NCI-H128 (cell line): Measurements from ENCODE around the gene SLC6A7.
"Not testable (repeated sequence)": the region's sequence is repeated elsewhere in the genome, so short reads cannot be mapped to it uniquely, and the experiment has no call there.

Experiments used
- DNase-seq: peaks from one replicate; lab custom pipeline; 2025; ENCODE audit not compliant: unreplicated experiment; lab: John Stamatoyannopoulos, UW

SLC6A7 gene

GRCh38 chr5:150239099-150239793, 49.4 kb downstream of the SLC6A7 start:
- DNase-seq, result no peak

DNA sequence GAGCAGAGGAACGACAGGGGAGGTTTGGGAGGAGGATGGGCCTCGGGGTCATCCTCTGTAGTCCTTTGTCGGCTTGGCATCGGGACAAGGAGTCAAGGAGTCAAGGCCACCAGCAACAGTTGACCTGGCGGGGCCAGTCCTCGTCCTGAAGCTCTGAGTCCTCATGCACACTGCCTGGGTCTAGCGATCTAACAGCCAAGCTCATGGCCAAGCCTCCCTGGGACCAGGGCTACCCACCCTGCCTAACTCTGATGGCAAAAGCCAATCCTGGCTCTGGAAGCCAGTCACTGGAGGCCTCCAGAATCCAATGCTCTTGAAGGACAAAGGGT, 49.9 kb downstream of the SLC6A7 start:
- no peak for DNase-seq

- no peak for DNase-seq
These were observed 51.7 kb downstream of the SLC6A7 start for GRCh38 chr5:150241298-150242160.

DNA sequence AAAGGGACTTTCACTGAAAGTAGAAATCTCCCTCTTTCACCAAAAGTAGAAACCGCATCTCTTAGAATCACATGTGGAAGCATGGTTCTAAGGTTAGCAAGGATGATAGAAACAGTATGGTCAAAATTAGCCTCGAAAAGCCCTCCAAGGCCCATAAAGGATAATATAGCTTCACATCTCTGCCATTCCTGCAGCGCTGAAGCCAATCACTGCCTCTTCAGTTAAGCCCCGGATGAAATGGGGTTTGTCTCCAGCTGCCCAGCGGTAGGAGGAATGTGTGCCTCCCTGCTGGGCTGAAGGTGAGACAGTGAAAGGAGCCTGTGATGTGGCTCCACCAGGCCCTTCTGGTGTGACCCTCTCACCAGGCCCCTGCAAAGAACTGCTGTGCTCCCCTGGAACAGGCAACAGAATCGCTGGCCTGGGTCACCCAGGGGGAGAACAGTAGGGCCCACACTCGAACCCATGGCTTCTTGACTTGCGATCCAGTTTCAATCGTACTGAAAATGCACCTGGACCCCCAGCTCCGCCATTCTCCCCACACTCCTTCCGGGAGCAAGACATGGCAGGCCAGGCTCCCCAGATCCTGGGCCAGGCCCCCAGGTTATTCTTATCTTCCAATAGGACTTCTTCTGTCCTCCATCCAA, 52.5 kb downstream of the SLC6A7 start:
- DNase-seq, result no peak

- no peak for DNase-seq
These were observed 53.7 kb downstream of the SLC6A7 start for GRCh38 chr5:150243590-150243989.

GRCh38 chr5:150244209-150244608, 54.3 kb downstream of the SLC6A7 start:
- DNase-seq, result no peak

GRCh38 chr5:150245111-150245789, 55.4 kb downstream of the SLC6A7 start:
- no peak for DNase-seq

DNA sequence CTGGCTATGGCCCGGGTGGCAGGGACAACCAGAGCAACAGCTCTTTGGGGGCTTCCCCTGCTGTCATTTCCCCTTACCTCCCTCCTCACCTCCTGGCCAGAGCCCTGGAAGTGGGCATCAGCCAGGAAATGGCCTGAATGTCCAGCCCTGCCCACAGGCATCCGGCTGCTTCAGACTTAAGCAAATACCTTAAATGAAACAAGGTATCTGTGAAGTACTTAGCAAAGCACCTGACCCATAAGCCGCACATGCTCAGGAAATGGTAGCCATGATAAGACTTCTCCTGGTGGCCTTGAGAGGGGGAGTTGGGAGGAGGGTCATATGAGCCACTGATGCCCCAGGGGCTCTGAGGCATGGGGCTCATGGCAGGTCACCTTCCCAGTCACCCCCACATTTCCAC, 55.9 kb downstream of the SLC6A7 start:
- no peak for DNase-seq

DNA sequence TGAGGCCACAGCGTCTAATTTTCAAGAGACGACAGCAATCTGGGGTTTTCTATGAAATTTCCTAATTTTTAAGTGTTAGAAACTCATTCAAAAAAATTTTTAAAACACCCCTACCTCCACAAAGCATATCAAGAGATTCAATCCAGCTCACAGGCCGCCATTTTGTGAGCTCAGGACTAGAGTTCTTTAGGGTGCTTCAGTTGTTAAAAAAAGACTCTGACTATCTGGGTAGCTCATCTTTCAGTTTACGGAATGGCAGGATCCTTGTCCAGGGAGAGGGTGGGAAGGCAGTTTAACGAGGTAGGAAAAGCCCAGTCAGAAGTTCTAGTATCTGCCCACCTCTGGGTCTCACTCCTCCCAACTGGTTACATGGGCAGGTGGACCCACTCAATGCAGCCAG, 56.6 kb downstream of the SLC6A7 start:
- no peak for DNase-seq

DNA sequence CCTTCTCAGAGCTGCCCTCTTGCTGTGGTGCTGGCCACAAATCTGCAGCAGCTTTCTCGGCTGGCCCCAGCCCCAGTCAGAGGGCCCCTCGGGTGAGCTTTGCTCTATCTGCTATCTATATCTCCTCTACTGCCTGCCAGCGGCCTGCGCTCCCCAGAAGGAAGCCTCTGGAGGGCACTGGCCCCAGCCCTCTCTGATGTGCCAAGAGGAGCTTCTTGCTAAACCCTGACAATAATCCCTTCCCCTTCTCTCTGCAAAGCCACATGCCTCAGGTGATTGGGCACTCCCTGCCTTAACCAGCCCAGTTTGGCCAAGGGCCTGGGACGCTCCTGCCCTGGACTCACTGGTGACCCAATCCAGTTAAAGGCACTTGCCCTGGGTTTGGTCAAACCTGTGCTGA, 57.0 kb downstream of the SLC6A7 start:
- DNase-seq, result no peak

DNA sequence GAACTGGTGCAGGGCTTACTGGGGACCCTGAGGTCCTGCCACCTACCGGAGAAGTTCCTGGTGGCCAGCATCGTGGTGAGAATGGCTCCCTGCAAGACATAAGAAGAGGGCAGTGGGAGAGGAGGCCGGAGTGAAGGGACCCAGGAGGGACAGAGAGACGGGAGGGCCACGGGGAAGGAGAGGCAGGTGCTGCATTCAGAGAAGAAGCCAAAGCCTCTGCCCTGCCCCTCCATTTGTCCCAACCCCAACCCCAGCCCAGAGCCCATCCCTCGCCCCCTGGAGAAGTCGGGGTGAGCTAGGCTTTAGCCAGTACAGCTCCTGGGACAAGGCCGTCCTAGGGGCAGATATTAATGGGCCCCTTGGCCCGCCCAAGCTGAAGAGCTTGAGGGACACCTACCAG, 57.9 kb downstream of the SLC6A7 start:
- no peak for DNase-seq

- DNase-seq, result not testable (repeated sequence)
These were observed 58.6 kb downstream of the SLC6A7 start for GRCh38 chr5:150248493-150248892.

GRCh38 chr5:150248946-150249345, 59.1 kb downstream of the SLC6A7 start:
- DNase-seq, result no peak

- no peak for DNase-seq
These were observed 59.9 kb downstream of the SLC6A7 start for GRCh38 chr5:150249744-150250143.

DNA sequence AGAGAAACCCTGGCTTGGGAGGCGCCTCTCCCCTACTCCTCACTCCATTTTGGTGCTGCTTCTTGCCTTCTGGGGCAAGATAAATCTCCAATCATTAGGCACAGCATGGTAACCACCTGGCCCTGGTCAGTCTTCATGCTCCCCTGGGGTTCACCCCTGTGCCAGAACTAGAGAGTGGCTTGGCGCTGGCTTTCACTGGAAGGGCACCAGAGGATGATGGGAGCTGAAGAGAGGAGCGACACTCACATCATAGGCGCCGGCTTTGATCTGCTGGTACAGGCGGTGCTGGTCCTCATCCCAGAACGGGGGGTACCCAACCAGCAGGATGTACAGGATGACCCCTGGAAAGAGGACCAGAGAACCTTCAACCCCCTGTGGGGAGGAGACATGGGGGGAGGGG, 61.6 kb downstream of the SLC6A7 start:
- no peak for DNase-seq

DNA sequence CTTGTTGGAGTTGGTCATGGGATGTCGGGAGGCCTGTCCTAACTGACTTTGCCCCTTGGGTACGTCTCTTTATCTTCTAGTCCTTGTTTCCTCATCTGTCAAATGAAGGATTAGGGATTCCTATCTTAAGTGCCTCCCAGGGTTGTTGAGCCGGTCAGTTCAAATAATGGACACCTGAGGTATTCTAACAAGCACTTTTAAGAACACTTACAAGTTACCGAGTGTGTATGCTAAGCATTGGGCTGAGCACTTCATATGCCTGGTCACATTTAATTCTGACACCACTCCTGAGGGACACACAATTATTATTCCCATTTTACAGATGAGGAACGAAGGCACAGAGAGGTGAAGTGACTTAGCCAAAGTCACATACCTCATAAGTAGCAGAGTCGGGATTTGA, 62.6 kb downstream of the SLC6A7 start:
- no peak for DNase-seq

DNA sequence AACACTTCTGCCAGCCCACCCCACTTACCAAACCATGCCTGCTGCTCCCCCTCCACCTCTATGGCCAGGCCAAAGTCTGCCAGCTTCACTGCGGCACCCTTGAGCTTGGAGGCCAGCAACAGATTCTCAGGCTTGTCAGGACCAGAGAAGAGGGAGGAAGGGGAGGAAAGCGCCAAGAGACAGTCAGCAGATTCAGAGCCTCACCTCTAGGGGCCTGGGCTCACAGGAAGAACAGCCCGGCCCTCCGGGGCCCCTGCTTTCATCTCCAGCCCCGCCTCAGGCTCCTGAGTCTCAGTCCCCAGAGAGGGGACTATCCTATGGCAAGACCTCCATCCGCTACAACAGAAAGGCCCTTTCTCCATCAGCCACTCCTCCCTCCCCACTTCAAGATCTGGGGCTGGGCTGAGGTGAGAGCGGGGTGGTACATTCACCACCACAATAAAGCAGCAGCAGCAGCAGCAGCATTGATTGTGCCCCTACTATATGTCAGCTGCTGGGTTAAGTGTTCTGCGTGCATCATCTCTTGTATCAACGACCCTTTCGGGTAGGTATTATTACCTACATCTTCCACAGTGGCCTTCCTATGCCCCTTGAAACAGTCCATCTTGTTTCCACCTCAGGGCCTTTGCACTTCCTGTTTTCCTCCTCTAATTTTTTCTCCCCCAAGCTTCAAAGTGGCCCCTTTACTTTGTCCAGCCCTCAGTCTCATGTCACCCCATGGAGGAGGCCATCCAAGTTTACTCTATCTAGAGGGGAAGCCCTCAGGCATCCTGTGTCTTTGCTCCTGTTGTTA, 63.8 kb downstream of the SLC6A7 start:
- DNase-seq, result no peak

DNA sequence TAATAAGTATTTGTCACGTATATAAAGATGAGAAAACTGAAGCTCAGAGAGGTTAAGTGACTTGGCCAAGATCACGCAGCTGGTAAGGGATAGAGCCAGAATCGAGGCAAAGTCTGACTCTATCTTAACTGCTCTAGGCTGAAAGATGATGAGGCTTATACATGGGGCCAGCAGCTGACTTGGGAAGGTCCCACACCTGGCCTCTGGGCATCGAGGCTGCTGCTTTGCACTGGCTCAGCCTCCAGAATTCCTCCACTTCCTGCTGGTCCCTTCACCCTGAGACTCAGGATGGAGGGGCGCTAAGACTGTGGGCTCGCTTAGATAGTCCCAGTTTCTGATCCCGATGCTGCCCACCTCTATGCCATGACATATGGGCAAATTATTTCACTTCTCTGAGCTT, 64.5 kb downstream of the SLC6A7 start:
- no peak for DNase-seq

DNA sequence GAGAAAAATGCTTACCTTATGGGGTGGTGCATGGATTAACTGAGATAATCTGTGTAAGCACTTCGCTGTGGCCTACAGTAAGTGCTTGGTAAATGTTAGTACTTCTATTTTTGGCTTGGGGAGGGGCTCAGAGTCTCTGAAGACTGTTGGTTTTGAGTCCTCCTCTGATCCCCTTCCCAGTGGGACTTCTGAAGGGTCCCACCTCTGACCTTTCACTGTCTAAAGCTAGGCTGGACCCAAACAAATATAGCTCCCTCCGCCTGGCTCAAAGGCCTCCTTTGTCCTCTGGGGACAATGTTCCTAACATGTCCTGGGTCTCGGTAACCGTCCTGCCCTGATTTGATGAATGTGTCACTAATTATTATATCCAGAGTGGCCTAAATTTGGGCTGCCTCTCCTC, 64.9 kb downstream of the SLC6A7 start:
- no peak for DNase-seq

GRCh38 chr5:150255659-150256409, 66.0 kb downstream of the SLC6A7 start:
- no peak for DNase-seq
